HG03439 (cell line): Measurements from ENCODE around the gene PURB.
"Not testable (repeated sequence)": the region's sequence is repeated elsewhere in the genome, so short reads cannot be mapped to it uniquely, and the experiment has no call there.

Experiments used
- ATAC-seq: cut with Tn5 transposase; IDR thresholded peaks from one replicate; pipeline ENCODE4 v1.9.1; 2021; ENCODE audit warnings: mild to moderate bottlenecking, moderate library complexity; ENCODE audit not compliant: unreplicated experiment

Gene PURB

GRCh38 chr7:44893710-44894234 lies 8.4 kb upstream of the PURB start:
- ATAC-seq, result no peak

- ATAC-seq, result no peak
Measured at GRCh38 chr7:44891791-44892190, 6.5 kb upstream of the PURB start.

- no peak for ATAC-seq
Measured at GRCh38 chr7:44891372-44891771, 6.0 kb upstream of the PURB start.

- no peak for ATAC-seq
Measured at GRCh38 chr7:44889086-44889781, 3.9 kb upstream of the PURB start.

GRCh38 chr7:44887293-44887692 lies 2.0 kb upstream of the PURB start:
- no peak for ATAC-seq

GRCh38 chr7:44884621-44885393 lies 523 bp downstream of the PURB start:
- ATAC-seq, result peak; percentile 28

- ATAC-seq, result no peak
Measured at GRCh38 chr7:44883961-44884620, 1.2 kb downstream of the PURB start.

- ATAC-seq, result no peak
Measured at GRCh38 chr7:44882899-44883298, 2.4 kb downstream of the PURB start.

- no peak for ATAC-seq
Measured at GRCh38 chr7:44881610-44882009, 3.7 kb downstream of the PURB start.

- no peak for ATAC-seq
Measured at GRCh38 chr7:44881066-44881600, 4.2 kb downstream of the PURB start.

GRCh38 chr7:44880317-44881018 lies 4.9 kb downstream of the PURB start:
- ATAC-seq, result no peak

- no peak for ATAC-seq
Measured at GRCh38 chr7:44876393-44876792, 8.9 kb downstream of the PURB start.

- no peak for ATAC-seq
Measured at GRCh38 chr7:44875241-44875640, 10.1 kb downstream of the PURB start.

GRCh38 chr7:44872787-44873186 lies 12.5 kb downstream of the PURB start:
- ATAC-seq, result no peak

- ATAC-seq, result not testable (repeated sequence)
Measured at GRCh38 chr7:44871918-44872317, 13.4 kb downstream of the PURB start.

GRCh38 chr7:44870780-44871179 lies 14.6 kb downstream of the PURB start:
- not testable (repeated sequence) for ATAC-seq

GRCh38 chr7:44870336-44870735 lies 15.0 kb downstream of the PURB start:
- not testable (repeated sequence) for ATAC-seq

GRCh38 chr7:44867073-44867995 lies 18.0 kb downstream of the PURB start:
- ATAC-seq, result no peak

GRCh38 chr7:44861949-44862348 lies 23.4 kb downstream of the PURB start:
- not testable (repeated sequence) for ATAC-seq

- ATAC-seq, result no peak
Measured at GRCh38 chr7:44858161-44858560, 27.2 kb downstream of the PURB start.
